Right renal pelvis (tissue), 4 donors: ENCODE measurements around the gene SLC25A26. TPM values are rescaled to one million over a fixed set of nuclear protein-coding genes. Genes with fewer than 3 reads are reported as not detected.
"Not testable (repeated sequence)": the region's sequence is repeated elsewhere in the genome, so short reads cannot be mapped to it uniquely, and the experiment has no call there.

Source experiments
- DNase-seq, 4 donors: peaks; one replicate each; pipeline ENCODE4 v3.0.0-alpha.2; 2013; ENCODE audit warnings: low read depth in 4 of 4, low spot score in 3 of 4, missing footprints in 1 of 4
- polyA plus RNA-seq, 4 donors: library from polyadenylated mRNA; unstranded; fragments of 120-200 nt; gene quantifications; one replicate each; pipeline ENCODE4 v1.2.1, GENCODE V29; 2013; ENCODE audit not compliant: insufficient read length in 4 of 4

SLC25A26 gene
- polyA plus RNA-seq, 4 donors: 23.4 to 31.9 (median 26.2) TPM

DNA sequence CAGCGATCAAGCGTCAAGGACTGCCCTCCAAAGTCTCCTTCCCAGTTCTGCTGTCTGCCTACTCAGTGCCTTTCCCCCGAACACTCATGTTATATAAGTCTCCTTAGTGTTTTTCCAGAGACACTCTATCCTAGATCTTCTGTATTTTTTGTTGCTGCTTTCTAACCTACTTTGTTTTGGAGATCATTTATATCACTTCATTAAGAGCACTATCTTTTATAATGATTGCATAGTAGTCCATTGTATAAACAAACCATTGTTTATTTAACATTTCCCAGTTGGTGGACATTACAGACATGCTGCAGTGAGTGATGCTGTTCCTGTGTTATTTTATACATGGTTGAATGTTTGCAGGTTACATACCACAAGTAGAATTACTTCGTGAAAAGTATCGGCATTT, 47.1 kb downstream of the SLC25A26 start:
- no peak for DNase-seq

DNA sequence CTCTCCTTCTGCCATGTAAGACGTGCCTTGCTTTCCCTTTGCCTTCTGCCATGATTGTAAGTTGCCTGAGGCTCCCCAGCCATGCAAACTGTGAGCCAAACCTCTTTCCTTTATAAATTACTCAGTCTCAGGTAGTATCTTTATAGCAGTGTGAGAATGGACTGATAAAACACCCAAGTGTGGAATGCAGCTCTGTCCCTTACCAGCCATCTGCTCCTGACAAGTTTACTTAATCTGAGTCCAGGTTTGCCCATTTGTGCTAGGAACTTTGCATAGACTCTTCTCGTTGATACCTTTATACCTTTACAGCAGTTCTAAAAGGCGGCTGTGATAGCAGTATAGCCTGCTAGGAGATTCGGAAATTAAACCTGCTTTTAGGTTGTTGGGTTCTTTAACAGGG, 48.1 kb downstream of the SLC25A26 start:
- DNase-seq: no peak

DNA sequence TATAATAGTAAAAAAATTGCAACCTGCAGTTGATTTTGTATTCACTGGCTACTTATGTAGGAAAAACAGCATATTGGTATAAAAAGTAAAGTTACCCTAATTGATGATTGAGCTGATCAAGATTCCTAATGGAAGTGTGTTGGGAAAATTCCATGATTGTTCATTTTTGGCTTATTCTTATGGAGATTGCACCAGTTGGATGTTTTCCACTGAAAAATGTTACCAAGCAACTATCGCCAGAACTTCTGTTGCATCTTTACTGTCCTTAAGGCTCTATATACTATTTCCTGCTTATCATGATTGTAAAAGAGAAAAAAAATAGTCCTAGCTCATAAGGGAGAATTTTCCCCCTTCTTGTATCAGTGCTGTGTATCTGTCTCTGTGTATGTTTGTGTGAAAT, 48.6 kb downstream of the SLC25A26 start:
- no peak for DNase-seq

DNA sequence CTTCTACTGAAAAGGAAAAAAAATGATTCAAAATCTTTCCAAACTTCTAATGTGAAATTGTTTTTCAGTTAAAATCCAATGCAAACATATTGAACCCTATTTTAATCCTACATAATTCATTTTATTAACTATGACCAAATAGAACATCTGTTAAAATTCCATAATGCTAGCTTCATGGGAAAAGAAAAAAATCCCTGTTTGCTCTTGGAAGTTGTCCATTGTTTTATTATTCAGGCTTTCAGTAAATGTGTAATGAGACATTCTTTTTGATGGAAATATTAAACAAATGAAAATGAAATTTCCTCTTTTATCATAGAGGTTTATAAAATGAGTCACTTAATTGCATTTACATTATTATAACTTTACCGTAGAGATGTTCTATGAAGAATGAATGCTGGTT, 49.5 kb downstream of the SLC25A26 start:
- no peak for DNase-seq

DNA sequence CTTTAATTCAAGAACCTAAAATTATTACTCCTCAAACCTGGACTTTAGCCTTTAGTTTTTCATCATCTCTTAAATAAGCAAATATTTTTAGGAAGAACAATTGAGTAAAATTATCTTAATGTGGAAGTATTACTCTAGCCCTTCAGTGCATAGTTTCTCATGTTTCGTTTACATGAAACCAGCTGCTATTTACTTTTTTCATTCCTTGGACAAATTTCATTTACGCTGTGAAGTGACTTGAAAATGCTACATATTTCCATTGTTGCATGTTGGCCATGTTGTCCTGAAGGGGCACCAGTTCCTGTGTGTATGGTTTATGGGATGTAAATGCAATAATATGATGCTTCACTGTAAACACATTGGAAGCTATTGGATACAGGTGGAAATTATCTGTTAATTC, 49.9 kb downstream of the SLC25A26 start:
- no peak for DNase-seq

DNA sequence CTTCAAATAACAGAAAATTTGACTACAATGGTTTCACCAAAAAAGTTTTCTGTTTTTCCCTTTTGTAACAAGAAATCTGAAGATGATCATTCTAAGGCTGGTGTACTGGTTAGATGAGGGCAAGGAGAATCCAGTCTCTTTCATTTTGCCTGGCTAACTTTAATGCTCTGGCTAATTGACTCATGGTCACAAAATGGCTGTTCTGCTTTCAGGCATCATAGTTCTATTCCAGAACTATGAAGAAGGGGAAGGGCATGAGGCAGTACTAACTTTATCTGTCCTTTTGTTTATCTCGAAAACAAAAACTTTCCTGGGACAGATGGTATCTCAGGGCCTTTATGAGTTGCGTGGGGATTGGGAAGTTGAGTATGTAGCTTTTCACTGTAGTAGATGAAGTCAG, 50.4 kb downstream of the SLC25A26 start:
- no peak for DNase-seq

DNA sequence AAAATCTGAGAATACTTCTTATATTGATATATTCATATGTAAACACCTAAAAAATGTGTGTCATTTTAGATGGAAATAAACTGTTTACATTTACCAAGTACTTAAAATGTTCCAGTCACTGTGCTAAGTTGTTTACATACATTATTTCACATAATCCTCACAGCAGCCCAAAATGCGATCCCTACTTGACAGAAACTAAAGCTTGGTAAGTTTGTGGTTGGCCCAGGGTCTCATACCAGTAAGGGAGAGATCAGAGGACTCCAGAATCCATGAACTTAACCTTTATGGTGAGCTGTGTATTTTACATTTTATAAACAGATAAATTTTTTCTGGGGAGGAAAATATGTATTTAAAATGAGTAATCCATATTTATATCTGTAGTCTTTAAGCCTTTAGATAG, 51.2 kb downstream of the SLC25A26 start:
- no peak for DNase-seq

DNA sequence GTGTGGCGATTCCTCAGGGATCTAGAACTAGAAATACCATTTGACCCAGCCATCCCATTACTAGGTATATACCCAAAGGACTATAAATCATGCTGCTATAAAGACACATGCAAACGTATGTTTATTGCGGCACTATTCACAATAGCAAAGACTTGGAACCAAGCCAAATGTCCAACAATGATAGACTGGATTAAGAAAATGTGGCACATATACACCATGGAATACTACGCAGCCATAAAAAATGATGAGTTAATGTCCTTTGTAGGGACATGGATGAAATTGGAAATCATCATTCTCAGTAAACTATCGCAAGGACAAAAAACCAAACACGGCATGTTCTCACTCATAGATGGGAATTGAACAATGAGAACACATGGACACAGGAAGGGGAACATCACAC, 54.0 kb downstream of the SLC25A26 start:
- not testable (repeated sequence) for DNase-seq

DNA sequence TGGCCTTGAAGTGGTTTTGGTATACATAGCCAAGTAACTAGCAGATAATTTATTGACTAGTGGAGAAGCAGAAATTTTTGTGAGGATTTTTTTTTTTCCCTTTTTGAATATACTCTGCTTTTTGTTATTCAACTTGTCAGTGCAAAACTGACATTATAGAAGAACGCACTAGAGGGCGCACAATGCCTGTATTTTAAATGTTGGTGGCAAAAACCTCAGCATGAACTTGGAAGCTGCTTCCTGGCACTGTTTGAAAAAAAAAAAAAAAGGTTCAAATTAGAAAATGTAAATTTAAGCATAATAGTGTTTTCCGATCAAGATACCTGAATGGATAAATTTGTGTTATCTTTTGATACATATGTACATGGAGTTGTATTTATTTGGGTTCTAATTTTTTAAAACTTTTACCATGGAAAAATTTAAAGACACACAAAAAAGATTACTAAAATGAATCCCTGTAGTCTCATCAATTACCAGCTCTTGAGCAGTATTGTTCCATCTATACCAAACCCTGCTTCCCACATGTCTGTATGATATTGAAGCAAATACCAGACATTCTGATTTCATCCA, 56.0 kb downstream of the SLC25A26 start:
- peak; percentile 56 to 70 (median 66) for DNase-seq

DNA sequence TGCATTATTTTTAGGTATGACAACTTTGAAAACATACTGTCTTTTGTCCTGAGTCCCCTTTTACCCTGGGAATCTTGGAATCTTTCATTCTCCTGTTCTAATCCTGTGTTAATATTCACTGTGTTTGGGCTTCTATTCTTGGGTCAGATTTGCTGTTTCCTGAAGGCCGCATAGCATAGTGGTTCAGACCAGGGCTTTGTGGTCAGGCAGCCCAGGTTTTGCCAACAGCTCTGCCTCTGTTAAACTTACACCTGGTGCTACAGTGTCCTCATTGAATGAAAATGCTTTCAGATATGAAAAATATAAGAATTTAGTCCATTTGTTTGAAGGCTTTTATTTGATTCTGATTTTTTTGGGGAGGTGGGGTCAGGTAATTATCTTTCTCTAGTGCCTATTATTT, 58.4 kb downstream of the SLC25A26 start:
- no peak for DNase-seq

DNA sequence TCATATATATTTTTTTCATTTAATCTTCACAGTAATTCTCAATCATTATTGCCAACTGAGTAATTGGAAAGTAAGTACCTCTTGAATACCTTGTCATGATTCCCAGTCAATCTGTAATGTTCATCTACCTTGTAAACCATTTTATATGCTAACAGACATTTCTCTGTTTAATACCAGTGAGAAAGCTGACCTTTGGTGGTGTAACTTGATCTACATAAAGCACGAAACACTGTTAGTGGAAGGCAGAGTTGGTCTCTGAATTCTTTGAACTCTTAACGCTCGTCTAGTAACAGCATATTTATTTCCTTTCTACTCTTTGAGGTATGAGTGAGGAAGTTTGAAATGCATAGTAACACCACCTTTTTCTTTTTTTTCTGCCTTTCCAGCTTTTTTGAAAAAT, 59.5 kb downstream of the SLC25A26 start:
- no peak for DNase-seq

DNA sequence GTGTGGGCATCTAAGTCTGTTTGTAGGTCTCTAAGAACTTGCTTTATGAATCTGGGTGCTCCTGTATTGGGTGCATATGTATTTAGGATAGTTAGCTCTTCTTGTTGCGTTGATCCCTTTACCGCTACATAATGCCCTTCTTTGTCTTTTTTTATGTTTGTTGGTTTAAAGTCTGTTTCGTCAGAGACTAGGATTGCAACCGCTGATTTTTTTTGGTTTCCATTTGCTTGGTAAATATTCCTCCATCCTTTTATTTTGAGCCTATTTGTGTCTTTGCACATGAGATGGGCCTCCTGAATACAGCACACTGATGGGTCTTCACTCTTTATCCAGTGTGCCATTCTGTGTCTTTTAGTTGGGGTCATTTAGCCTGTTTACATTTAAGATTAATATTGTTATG, 71.1 kb downstream of the SLC25A26 start:
- DNase-seq: not testable (repeated sequence)

DNA sequence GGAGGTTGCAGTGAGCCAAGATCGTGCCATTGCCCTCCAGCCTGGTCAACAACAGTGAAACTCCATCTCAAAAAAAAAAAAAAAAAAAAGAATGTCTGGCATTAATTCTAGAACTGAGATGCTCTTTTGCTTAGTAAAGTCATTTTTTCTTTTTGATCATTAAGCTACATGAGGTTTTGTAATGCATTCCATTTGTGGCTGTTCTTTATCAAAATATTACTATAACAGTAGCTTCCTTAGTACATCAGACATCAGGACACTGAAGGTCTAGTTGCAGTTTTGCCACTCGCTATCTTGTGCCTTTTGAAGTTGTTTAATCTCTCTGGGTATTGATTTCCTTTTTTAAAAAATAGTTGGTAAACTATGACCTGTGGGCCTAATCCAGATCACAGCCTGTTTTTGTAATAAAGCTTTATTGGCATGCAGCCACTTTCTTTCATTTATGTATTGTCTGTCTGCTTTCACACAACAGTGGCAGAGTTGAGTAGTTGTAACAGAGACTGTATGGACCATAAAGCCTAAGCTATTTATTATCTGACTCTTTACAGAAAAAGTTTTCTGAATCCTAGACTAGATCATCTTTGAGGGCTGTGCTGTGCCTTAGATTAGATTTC, 76.6 kb downstream of the SLC25A26 start:
- DNase-seq: no peak

DNA sequence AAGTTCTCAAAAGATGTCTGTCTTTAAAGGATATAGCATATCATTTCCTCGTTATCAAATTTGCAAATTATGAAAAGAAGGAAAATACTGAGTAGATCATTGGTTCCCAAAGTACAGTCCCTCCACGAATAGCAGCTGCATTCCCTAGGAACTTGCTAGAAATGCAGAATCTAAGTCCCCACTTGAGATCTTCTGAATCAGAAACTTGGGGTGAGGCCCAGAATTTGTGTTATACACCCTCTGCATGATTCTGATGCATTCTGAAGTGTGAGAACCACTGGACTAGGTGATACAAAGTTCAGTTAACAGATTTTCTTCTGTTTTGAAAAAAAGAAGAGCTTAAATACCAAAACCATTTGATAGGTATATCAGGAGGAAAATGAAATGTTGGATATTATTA, 77.1 kb downstream of the SLC25A26 start:
- no peak for DNase-seq

DNA sequence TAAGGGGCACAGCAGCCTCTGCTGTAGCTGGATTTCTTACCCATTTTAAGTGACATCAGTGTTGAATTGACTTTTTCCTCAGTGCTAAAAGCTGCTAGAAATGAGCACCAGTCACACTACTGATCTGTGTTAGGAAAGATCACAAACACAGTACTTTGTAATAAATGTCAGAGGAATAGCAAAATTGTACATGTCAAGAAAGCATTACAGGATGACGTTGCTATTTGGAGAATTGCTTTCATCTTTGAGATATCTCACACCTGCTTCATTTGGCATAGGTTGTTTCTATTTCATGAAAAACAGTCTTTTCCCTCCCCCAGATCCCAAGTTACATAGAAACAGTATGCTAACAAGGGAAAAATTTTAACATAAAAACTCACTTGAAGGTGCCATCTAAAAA, 77.8 kb downstream of the SLC25A26 start:
- no peak for DNase-seq

DNA sequence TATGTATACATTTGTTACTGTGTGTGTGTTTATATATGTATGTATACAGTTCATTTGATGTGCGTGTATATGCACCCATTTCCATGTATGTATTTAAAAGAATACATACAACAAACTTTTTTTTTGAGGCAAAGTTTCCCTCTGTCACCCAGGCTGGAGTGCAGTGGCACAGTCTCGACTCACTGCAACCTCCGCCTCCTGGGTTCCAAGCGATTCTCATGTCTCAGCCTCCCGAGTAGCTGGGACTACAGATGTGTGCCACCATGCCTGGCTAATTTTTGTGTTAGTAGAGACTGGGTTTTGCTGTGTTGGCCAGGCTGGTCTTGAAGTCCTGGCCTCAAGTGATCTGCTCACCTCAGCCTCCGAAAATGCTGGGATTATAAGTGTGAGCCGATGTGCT, 78.3 kb downstream of the SLC25A26 start:
- DNase-seq: not testable (repeated sequence)

DNA sequence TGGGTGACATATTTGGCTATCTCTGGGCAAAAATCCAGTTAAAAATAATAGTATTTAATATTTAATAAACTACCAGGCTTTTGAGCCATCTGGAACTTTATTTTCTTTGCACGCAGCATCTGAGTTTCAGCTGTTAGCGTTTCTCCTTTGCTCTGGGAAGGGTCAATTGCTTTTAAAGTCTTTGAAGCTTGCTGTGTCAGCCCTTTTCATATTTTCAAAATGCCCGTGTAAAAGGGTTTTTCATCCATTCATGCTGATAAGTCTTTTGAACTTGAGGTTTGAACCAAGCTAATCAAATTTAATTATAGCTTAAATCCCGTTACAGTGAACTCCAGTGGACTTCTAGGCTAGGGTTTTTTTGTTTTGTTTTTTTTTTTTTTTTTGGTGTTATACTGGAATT, 79.1 kb downstream of the SLC25A26 start:
- DNase-seq: no peak

DNA sequence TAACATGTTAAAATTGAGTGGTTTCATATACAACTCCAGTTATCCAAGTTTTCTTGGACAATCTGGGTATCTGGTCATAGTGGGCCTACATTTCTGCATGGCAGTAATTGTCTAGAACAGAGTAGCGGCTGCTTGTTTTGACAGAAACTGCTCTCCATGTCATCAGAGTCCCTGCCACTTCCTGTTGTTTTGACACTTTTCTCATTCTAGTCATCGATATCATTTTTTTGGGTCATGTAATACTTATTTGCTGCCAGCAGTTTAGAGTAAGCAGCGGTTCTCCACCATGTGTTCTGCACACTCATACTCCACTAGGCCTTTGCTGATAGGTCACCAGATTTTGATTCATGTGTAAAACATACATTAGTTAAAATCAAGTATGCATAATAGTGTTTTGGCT, 81.5 kb downstream of the SLC25A26 start:
- no peak for DNase-seq

DNA sequence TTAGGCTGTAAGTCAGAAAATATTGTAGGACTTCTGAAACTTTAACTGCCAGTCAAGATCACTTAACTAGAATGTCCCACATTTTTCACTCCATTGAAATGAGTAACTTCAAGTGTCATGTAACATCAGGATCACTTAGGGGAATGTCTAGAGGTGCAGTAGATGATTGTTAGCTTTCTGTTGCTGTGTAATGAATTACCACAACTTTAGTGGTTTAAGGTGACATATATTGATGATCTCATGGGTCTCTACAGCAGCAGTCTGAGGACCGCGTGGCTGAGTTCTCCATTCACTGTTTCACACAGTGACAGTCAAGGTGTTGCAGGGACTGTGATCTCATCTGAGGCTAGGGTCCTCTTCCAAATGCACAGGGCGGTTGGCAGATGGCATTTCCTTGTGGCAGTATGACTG, 82.7 kb downstream of the SLC25A26 start:
- DNase-seq: no peak

DNA sequence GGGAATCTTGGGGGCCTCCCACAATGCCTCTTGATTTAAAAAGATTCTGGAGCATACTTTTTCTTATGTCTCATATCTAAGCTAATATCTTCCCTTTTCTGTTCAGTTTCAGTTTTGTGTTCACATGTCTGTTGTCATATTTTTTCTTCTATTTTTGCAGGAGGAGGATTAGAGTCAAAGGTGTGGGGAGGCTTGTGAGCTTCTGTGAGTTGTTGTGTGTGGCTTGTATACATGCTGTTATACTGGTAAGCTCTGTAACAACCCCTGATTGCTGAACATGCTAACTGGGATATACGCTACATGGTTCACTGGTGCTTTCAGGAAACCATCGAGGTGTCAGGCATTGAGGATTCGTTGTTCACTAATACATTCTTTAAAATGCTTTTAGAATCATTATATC, 83.5 kb downstream of the SLC25A26 start:
- no peak for DNase-seq

DNA sequence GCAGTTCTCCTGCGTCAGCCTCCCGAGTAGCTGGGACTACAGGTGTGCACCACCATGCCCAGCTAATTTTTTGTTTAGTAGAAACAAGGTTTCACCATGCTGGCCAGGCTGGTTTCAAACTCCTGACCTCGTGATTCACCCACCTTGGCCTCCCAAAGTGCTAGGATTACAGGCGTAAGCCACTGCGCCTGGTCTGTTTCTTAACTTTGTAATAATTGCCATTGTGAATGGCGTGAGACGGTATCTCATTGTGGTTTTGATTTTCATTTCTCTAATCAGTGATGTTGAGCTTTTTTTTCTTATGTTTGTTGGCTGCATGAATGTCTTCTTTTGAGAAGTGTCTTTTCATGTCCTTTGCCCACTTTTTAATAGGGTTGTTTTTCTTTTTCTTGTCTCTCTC, 85.3 kb downstream of the SLC25A26 start:
- DNase-seq: not testable (repeated sequence)

DNA sequence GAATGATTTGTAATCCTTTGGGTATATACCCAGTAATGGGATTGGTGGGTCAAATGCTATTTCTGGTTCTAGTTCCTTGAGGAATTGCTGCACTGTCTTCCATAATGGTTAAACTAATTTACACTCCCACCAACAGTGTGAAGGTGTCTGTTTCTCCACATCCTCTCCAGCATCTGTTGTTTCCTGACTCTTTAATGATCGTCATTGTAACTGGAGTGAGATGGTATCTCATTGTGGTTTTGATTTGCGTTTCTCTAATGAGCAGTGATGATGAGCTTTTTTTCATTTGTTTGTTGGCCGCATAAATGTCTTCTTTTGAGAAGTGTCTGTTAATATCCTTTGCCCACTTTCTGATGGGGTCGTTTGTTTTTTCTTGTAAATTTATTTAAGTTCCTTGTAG, 86.2 kb downstream of the SLC25A26 start:
- not testable (repeated sequence) for DNase-seq

DNA sequence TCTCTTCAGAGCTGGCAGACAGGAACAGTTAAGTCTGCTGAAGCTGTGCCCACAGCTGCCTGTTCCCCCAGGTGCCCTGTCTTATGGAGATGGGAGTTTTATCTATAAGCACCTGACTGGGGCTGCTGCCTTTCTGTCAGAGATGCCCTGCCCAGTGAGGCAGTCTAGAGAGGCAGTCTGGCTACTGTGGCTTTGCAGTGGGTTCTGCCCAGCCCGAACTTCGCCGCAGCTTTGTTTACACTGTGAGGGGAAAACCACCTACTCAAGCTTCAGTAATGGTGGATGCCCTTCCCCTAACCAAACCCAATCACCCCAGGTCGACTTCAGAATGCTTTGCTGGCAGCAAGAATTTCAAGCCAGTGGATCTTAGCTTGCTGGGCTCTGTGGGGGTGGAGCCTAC, 91.2 kb downstream of the SLC25A26 start:
- DNase-seq: no peak
